H9 (cell line): ENCODE results near the gene DPM1. TPM values are rescaled to one million over a fixed set of nuclear protein-coding genes. Genes with fewer than 3 reads are reported as not detected.

Experiments
- DNase-seq: peaks from one replicate; pipeline ENCODE4 v3.0.0-alpha.2; 2017
- H2AFZ ChIP-seq: one replicate; pipeline ENCODE4 v1.6.1; 2013; ENCODE audit warnings: mild to moderate bottlenecking, low read length, control low read depth, moderate library complexity
- H2AK5ac ChIP-seq: 2 replicates; pipeline ENCODE4 v1.6.1; 2013; ENCODE audit warnings: low read length, control low read depth, mixed read lengths; ENCODE audit not compliant: insufficient read length
- H2BK120ac ChIP-seq: one replicate; pipeline ENCODE4 v1.6.1; 2013; ENCODE audit warnings: low read depth, mild to moderate bottlenecking, low read length, control low read depth, inconsistent platforms; ENCODE audit not compliant: poor library complexity, severe bottlenecking
- H2BK12ac ChIP-seq: 2 replicates; pipeline ENCODE4 v1.6.1; 2013; ENCODE audit warnings: low read length, control low read depth, mixed read lengths, low read depth; ENCODE audit not compliant: insufficient read length
- H2BK15ac ChIP-seq: 2 replicates; pipeline ENCODE4 v1.6.1; 2013; ENCODE audit warnings: low read depth, low read length, control low read depth
- H2BK20ac ChIP-seq: one replicate; pipeline ENCODE4 v1.6.1; 2013; ENCODE audit warnings: low read depth, mild to moderate bottlenecking, low read length, control low read depth, inconsistent platforms; ENCODE audit not compliant: poor library complexity, severe bottlenecking
- H2BK5ac ChIP-seq: 2 replicates; pipeline ENCODE4 v1.6.1; 2013; ENCODE audit warnings: low read length, control low read depth, mixed read lengths; ENCODE audit not compliant: insufficient read length
- H3K14ac ChIP-seq: 2 replicates; pipeline ENCODE4 v1.6.1; 2013; ENCODE audit warnings: low read length, control low read depth; ENCODE audit not compliant: insufficient read depth
- H3K18ac ChIP-seq: 2 replicates; pipeline ENCODE4 v1.6.1; 2013; ENCODE audit warnings: low read depth, mild to moderate bottlenecking, mixed read lengths, low read length, control low read depth; ENCODE audit not compliant: insufficient read length
- H3K23ac ChIP-seq: 2 replicates; pipeline ENCODE4 v1.6.1; 2013; ENCODE audit warnings: low read length, control low read depth, mixed read lengths, low read depth; ENCODE audit not compliant: insufficient read length
- H3K23me2 ChIP-seq: 2 replicates; pipeline ENCODE4 v1.6.1; 2013; ENCODE audit warnings: low read depth, mild to moderate bottlenecking, mixed read lengths, low read length, control low read depth; ENCODE audit not compliant: insufficient read length, poor library complexity, severe bottlenecking
- H3K27ac ChIP-seq: 2 replicates; pipeline ENCODE4 v1.5.1; 2013; ENCODE audit warnings: low read length, control low read depth, mixed read lengths, low read depth; ENCODE audit not compliant: insufficient read length
- H3K27me3 ChIP-seq: 2 replicates; pipeline ENCODE4 v1.6.1; 2013; ENCODE audit warnings: low read length, control low read depth, inconsistent platforms; ENCODE audit not compliant: insufficient read depth
- H3K4ac ChIP-seq: 2 replicates; pipeline ENCODE4 v1.6.1; 2013; ENCODE audit warnings: low read depth, mild to moderate bottlenecking, control low read depth, inconsistent platforms, low read length, moderate library complexity
- H3K4me1 ChIP-seq: 2 replicates; pipeline ENCODE4 v1.6.1; 2013; ENCODE audit warnings: low read length, control low read depth, inconsistent platforms; ENCODE audit not compliant: insufficient read depth
- H3K4me2 ChIP-seq: 2 replicates; pipeline ENCODE4 v1.6.1; 2013; ENCODE audit warnings: low read length, control low read depth, mixed read lengths; ENCODE audit not compliant: insufficient read length, insufficient read depth
- H3K56ac ChIP-seq: 2 replicates; pipeline ENCODE4 v1.6.1; 2013; ENCODE audit warnings: low read depth, mild to moderate bottlenecking, mixed read lengths, low read length, control low read depth; ENCODE audit not compliant: insufficient read length
- H3K79me1 ChIP-seq: 2 replicates; pipeline ENCODE4 v1.6.1; 2013; ENCODE audit warnings: low read depth, mild to moderate bottlenecking, moderate library complexity, low read length, control low read depth, inconsistent platforms; ENCODE audit not compliant: insufficient read depth, poor library complexity, severe bottlenecking
- H3K79me2 ChIP-seq: 2 replicates; pipeline ENCODE4 v1.6.1; 2013; ENCODE audit warnings: low read length, control low read depth, inconsistent platforms; ENCODE audit not compliant: insufficient read depth
- H3K9ac ChIP-seq: 2 replicates; pipeline ENCODE4 v1.6.1; 2013; ENCODE audit warnings: low read length, control low read depth, mixed read lengths; ENCODE audit not compliant: insufficient read length; ENCODE audit errors: extremely low read depth
- H3K9me3 ChIP-seq: one replicate; pipeline ENCODE4 v1.6.1; 2013; ENCODE audit warnings: low read depth, low read length, inconsistent platforms; ENCODE audit not compliant: control insufficient read depth
- H3T11ph ChIP-seq: one replicate; pipeline ENCODE4 v1.6.1; 2013; ENCODE audit warnings: mild to moderate bottlenecking, low read length, control low read depth, inconsistent platforms
- H4K20me1 ChIP-seq: one replicate; pipeline ENCODE4 v1.6.1; 2013; ENCODE audit not compliant: control insufficient read depth, insufficient read length, insufficient read depth
- H4K5ac ChIP-seq: 2 replicates; pipeline ENCODE4 v1.6.1; 2013; ENCODE audit warnings: low read depth, mild to moderate bottlenecking, mixed read lengths, low read length, control low read depth; ENCODE audit not compliant: insufficient read length
- H4K8ac ChIP-seq: replicated peaks from 2 replicates; pipeline ENCODE4 v1.6.1; 2013; ENCODE audit warnings: low read length, control low read depth, mixed read lengths, low read depth; ENCODE audit not compliant: insufficient read length
- H4K91ac ChIP-seq: 2 replicates; pipeline ENCODE4 v1.6.1; 2013; ENCODE audit warnings: low read depth, mild to moderate bottlenecking, moderate library complexity, mixed read lengths, low read length, control low read depth; ENCODE audit not compliant: insufficient read length
- H3K27ac Mint-ChIP-seq, 3 experiments: 2 replicates in 2 of 3; 3 replicates in 1 of 3; pipeline ENCODE4 v1.8.0; 2020 to 2021; ENCODE audit warnings: mixed read lengths in 3 of 3, mild to moderate bottlenecking in 1 of 3, moderate library complexity in 1 of 3
- H3K27me3 Mint-ChIP-seq: 2 replicates; pipeline ENCODE4 v1.8.0; 2021; ENCODE audit warnings: low read depth, mild to moderate bottlenecking, moderate library complexity, mixed read lengths
- H3K36me3 Mint-ChIP-seq, 3 experiments: 2 replicates in 2 of 3; 3 replicates in 1 of 3; pipeline ENCODE4 v1.8.0; 2020 to 2021; ENCODE audit warnings: low read depth in 3 of 3, mixed read lengths in 3 of 3; ENCODE audit not compliant: insufficient read depth in 1 of 3
- H3K4me1 Mint-ChIP-seq, 2 experiments: 2 replicates each; pipeline ENCODE4 v1.8.0; 2020; ENCODE audit warnings: mixed read lengths in 2 of 2
- H3K4me3 Mint-ChIP-seq, 2 experiments: 2 replicates in 1 of 2; 3 replicates in 1 of 2; pipeline ENCODE4 v1.8.0; 2020 to 2021; ENCODE audit warnings: mild to moderate bottlenecking in 2 of 2, mixed read lengths in 2 of 2, moderate library complexity in 1 of 2
- H3K9me3 Mint-ChIP-seq, 2 experiments: 2 replicates in 1 of 2; 3 replicates in 1 of 2; pipeline ENCODE4 v1.8.0; 2020; ENCODE audit warnings: mild to moderate bottlenecking in 2 of 2, mixed read lengths in 2 of 2, moderate library complexity in 1 of 2
- WGBS: extraction: QIAGEN DNeasy Blood & Tissue Kit; methylation state at CpG from one replicate; pipeline ENCODE4 v1.1.7; 2013; ENCODE audit warnings: missing lambda C conversion rate, low lambda C conversion rate, mixed read lengths; ENCODE audit not compliant: insufficient read length; ENCODE audit errors: extremely low coverage; 5-methylcytosine and 5-hydroxymethylcytosine counted together
- total RNA-seq: library from RNA; stranded (reverse); gene quantifications from 2 replicates; pipeline ENCODE4 v1.2.1, GENCODE V29; 2021
- TF ChIP-seq, protein P1 (sequence below): fragments of 200-600 bp; sonication (generic); conservative IDR thresholded peaks from 3 replicates; pipeline ENCODE4 v1.8.0; 2021; ENCODE audit warnings: antibody characterized with exemption, mild to moderate bottlenecking

The DPM1 gene
- total RNA-seq, 1 experiment from 2014 or later, result 64.0 TPM

DNA sequence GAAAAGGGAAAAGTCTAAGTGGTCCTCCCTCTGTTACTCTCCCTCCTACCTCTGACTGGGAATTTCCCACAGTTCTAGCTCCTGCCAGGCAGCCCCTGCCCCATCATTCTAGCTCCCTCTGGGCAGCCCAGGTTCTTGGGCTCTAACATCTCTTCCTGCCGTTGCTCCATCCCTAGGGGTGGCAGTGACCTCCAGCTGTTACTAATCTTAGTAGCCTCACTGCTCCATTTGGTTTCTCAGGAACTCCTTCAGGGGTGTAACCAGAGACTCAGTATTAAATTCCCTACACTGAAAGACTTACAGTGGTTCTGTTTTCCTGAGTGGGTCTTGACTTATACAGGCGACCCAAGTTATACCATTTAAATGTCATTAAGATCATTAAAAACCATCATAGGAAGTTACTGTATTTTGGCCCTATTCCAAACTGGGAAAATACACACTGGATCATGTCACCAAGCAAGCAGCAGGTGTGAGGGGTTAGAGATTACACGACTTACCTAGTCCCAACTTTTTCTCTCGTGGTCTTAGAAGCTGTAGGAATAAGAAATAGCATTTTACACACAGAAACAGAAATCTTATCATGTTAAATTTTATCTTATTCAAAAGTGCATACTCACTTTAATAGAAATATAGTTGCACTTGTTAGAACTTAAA, 10.1 kb downstream of the DPM1 start:
- Histone ChIP-seq H3K4me1 (no peaks in the 10 kb centered on the region), H3K56ac (no peak overlapping the region), H2AFZ (no peak overlapping the region), H3K4ac (no peak overlapping the region), H4K20me1 (no peaks in the 10 kb centered on the region), H3K23ac (no peak overlapping the region), H2BK15ac (no peak overlapping the region; the same call in 1 of the 2 replicates), H2BK5ac (no peak overlapping the region), H4K5ac (no peak overlapping the region), H3K18ac (no peak overlapping the region), H2AK5ac (no peak overlapping the region), H4K8ac (no peak overlapping the region), H3K27ac (no peak overlapping the region), H3K9me3 (no peaks in the 10 kb centered on the region), H3K79me2 (no peaks in the 10 kb centered on the region; the same call in 1 of the 2 replicates), H3K14ac (no peak overlapping the region), H3K79me1 (peaks cover 3% of the 10 kb centered on the region), H2BK12ac (no peak overlapping the region), H3K4me2 (no peak overlapping the region), H2BK120ac (no peak overlapping the region), H2BK20ac (no peak overlapping the region), H4K91ac (no peak overlapping the region), H3K27me3 (no peaks in the 10 kb centered on the region), H3K9ac (no peak overlapping the region), H3T11ph (no peak overlapping the region), H3K23me2 (no peaks in the 10 kb centered on the region)
- Mint-ChIP-seq H3K27me3 (no peaks in the 10 kb centered on the region), H3K27ac (no peak overlapping the region), H3K36me3 (peaks cover 22 to 78% (median 69%) of the 10 kb centered on the region in 3 experiments; a peak in 6 of 7 replicates), H3K4me3 (no peak overlapping the region), H3K4me1 (no peaks in the 10 kb centered on the region), H3K9me3 (no peaks in the 10 kb centered on the region)
- DNase-seq, result no peak
- no CpG with 5 or more reads among the region's 4 CpGs for WGBS
- TF ChIP-seq, protein P1, sequence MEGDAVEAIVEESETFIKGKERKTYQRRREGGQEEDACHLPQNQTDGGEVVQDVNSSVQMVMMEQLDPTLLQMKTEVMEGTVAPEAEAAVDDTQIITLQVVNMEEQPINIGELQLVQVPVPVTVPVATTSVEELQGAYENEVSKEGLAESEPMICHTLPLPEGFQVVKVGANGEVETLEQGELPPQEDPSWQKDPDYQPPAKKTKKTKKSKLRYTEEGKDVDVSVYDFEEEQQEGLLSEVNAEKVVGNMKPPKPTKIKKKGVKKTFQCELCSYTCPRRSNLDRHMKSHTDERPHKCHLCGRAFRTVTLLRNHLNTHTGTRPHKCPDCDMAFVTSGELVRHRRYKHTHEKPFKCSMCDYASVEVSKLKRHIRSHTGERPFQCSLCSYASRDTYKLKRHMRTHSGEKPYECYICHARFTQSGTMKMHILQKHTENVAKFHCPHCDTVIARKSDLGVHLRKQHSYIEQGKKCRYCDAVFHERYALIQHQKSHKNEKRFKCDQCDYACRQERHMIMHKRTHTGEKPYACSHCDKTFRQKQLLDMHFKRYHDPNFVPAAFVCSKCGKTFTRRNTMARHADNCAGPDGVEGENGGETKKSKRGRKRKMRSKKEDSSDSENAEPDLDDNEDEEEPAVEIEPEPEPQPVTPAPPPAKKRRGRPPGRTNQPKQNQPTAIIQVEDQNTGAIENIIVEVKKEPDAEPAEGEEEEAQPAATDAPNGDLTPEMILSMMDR, result no peak
